Neural progenitor cell (in vitro differentiated cells): Measurements from ENCODE around the gene ITGA1. TPM values are rescaled to one million over a fixed set of nuclear protein-coding genes. Genes with fewer than 3 reads are reported as not detected.

ENCODE experiments used
- DNase-seq: peaks from one replicate; pipeline ENCODE4 v3.0.0-alpha.2; 2016; ENCODE audit warnings: low spot score
- H2AFZ ChIP-seq: fragments of 200-600 bp; sonication (generic); replicated peaks from 2 replicates; pipeline ENCODE4 v1.6.1; 2016; ENCODE audit warnings: antibody characterized with exemption
- H3F3A ChIP-seq: fragments of 200-600 bp; sonication (generic); 2 replicates; pipeline ENCODE4 v1.6.1; 2016; ENCODE audit warnings: antibody characterized with exemption, low read depth
- H3K27ac ChIP-seq: fragments of 200-600 bp; sonication (generic); 2 replicates; pipeline ENCODE4 v1.5.1; 2016; ENCODE audit warnings: mild to moderate bottlenecking
- H3K27me3 ChIP-seq: fragments of 200-600 bp; sonication (generic); 2 replicates; pipeline ENCODE4 v1.6.1; 2016; ENCODE audit warnings: mild to moderate bottlenecking, moderate library complexity
- H3K36me3 ChIP-seq: fragments of 200-600 bp; sonication (generic); 2 replicates; pipeline ENCODE4 v1.5.1; 2016
- H3K4me1 ChIP-seq: fragments of 200-600 bp; sonication (generic); 2 replicates; pipeline ENCODE4 v1.6.1; 2016; ENCODE audit warnings: mixed run types
- H3K4me2 ChIP-seq: fragments of 200-600 bp; sonication (generic); 2 replicates; pipeline ENCODE4 v1.6.1; 2016
- H3K4me3 ChIP-seq: fragments of 200-600 bp; sonication (generic); 2 replicates; pipeline ENCODE4 v1.5.1; 2016
- H3K79me2 ChIP-seq: fragments of 200-600 bp; sonication (generic); 2 replicates; pipeline ENCODE4 v1.6.1; 2016; ENCODE audit warnings: low read depth
- H3K9ac ChIP-seq: fragments of 200-600 bp; sonication (generic); 2 replicates; pipeline ENCODE4 v1.6.1; 2016
- H3K9me3 ChIP-seq: fragments of 200-600 bp; sonication (generic); 2 replicates; pipeline ENCODE4 v1.5.1; 2016; ENCODE audit warnings: low read depth
- H4K20me1 ChIP-seq: fragments of 200-600 bp; sonication (generic); 2 replicates; pipeline ENCODE4 v1.6.1; 2016; ENCODE audit warnings: low read depth
- H3K27ac Mint-ChIP-seq: 3 replicates; pipeline ENCODE4 v1.8.0; 2021; ENCODE audit warnings: mixed read lengths
- H3K27me3 Mint-ChIP-seq: 2 replicates; pipeline ENCODE4 v1.8.0; 2022; ENCODE audit warnings: low read depth, mild to moderate bottlenecking, inconsistent platforms, moderate library complexity, mixed read lengths; ENCODE audit not compliant: insufficient read depth
- H3K36me3 Mint-ChIP-seq: 3 replicates; pipeline ENCODE4 v1.8.0; 2021; ENCODE audit warnings: mixed read lengths
- H3K4me1 Mint-ChIP-seq: 3 replicates; pipeline ENCODE4 v1.8.0; 2021; ENCODE audit warnings: mixed read lengths
- H3K4me3 Mint-ChIP-seq: 3 replicates; pipeline ENCODE4 v1.8.0; 2021; ENCODE audit warnings: mild to moderate bottlenecking, moderate library complexity, mixed read lengths
- H3K9me3 Mint-ChIP-seq: 3 replicates; pipeline ENCODE4 v1.8.0; 2020; ENCODE audit warnings: mixed read lengths
- CTCF ChIP-seq: fragments of 200-600 bp; sonication (generic); IDR thresholded peaks from 2 replicates; pipeline ENCODE4 v1.5.1; 2017; ENCODE audit warnings: antibody characterized with exemption, mild to moderate bottlenecking
- EZH2 ChIP-seq: fragments of 200-600 bp; sonication (generic); IDR thresholded peaks from 2 replicates; pipeline ENCODE4 v1.6.1; 2017; ENCODE audit warnings: antibody characterized with exemption, mild to moderate bottlenecking, moderate library complexity
- EZH2phosphoT487 ChIP-seq: fragments of 200-600 bp; sonication (generic); IDR thresholded peaks from 2 replicates; pipeline ENCODE4 v1.6.1; 2017; ENCODE audit warnings: antibody characterized with exemption
- total RNA-seq: library from RNA; depleted of rRNA; stranded (reverse); fragments of >200 nt; gene quantifications from 2 replicates; pipeline ENCODE4 v1.2.3, GENCODE V29; 2015; ENCODE audit warnings: low replicate concordance

Gene ITGA1
- total RNA-seq, 1 donor from 2014 or later, result 2.2 TPM

- Histone ChIP-seq H3K4me2 (no peak overlapping the region), H3K9ac (no peak overlapping the region), H3K79me2 (no peaks in the 10 kb centered on the region), H3K4me3 (no peak overlapping the region), H3K9me3 (no peaks in the 10 kb centered on the region), H3F3A (no peaks in the 10 kb centered on the region), H3K4me1 (no peaks in the 10 kb centered on the region), H3K36me3 (no peaks in the 10 kb centered on the region), H2AFZ (peak overlapping the region; percentile 48), H3K27ac (no peak overlapping the region), H3K27me3 (no peaks in the 10 kb centered on the region), H4K20me1 (no peaks in the 10 kb centered on the region)
- Mint-ChIP-seq H3K27ac (no peak overlapping the region), H3K9me3 (no peaks in the 10 kb centered on the region), H3K4me1 (no peaks in the 10 kb centered on the region), H3K36me3 (no peaks in the 10 kb centered on the region), H3K4me3 (no peak overlapping the region), H3K27me3 (no peaks in the 10 kb centered on the region)
- no peak for DNase-seq
- no peak for TF ChIP-seq EZH2
- TF ChIP-seq EZH2phosphoT487, result no peak
- no peak for TF ChIP-seq CTCF
These were observed 33.7 kb upstream of the ITGA1 start for GRCh38 chr5:52754051-52754450.

GRCh38 chr5:52757527-52757926, 30.2 kb upstream of the ITGA1 start:
- no peak overlapping the region for H2AFZ ChIP-seq
- H3K4me3 Mint-ChIP-seq, result no peak overlapping the region

GRCh38 chr5:52758014-52758413, 29.7 kb upstream of the ITGA1 start:
- Histone ChIP-seq H3K79me2 (no peaks in the 10 kb centered on the region), H3K9me3 (no peaks in the 10 kb centered on the region), H3K9ac (no peak overlapping the region), H3K27ac (no peak overlapping the region), H3K4me1 (no peaks in the 10 kb centered on the region), H3K4me3 (no peak overlapping the region), H2AFZ (no peak overlapping the region), H4K20me1 (no peaks in the 10 kb centered on the region), H3K27me3 (no peaks in the 10 kb centered on the region), H3F3A (no peaks in the 10 kb centered on the region), H3K4me2 (no peak overlapping the region), H3K36me3 (no peaks in the 10 kb centered on the region)
- H3K36me3 Mint-ChIP-seq, result no peaks in the 10 kb centered on the region
- no peak overlapping the region for H3K4me3 Mint-ChIP-seq
- no peaks in the 10 kb centered on the region for H3K9me3 Mint-ChIP-seq
- no peak for DNase-seq
- H3K27ac Mint-ChIP-seq, result no peak overlapping the region
- no peaks in the 10 kb centered on the region for H3K27me3 Mint-ChIP-seq
- TF ChIP-seq EZH2phosphoT487, result no peak
- H3K4me1 Mint-ChIP-seq, result no peaks in the 10 kb centered on the region

More at GRCh38 chr5:52757527-52757926, 30.2 kb upstream of the ITGA1 start:
- Histone ChIP-seq H3K9me3 (no peaks in the 10 kb centered on the region), H4K20me1 (no peaks in the 10 kb centered on the region), H3K27me3 (no peaks in the 10 kb centered on the region), H3K27ac (no peak overlapping the region), H3K4me2 (no peak overlapping the region), H3K36me3 (no peaks in the 10 kb centered on the region), H3K79me2 (no peaks in the 10 kb centered on the region), H3F3A (no peaks in the 10 kb centered on the region), H3K9ac (no peak overlapping the region), H3K4me3 (no peak overlapping the region), H3K4me1 (no peaks in the 10 kb centered on the region)
- no peak for DNase-seq
- Mint-ChIP-seq H3K9me3 (no peaks in the 10 kb centered on the region), H3K27ac (no peak overlapping the region), H3K27me3 (no peaks in the 10 kb centered on the region), H3K4me1 (no peaks in the 10 kb centered on the region), H3K36me3 (no peaks in the 10 kb centered on the region)
- TF ChIP-seq EZH2, result no peak
- no peak for TF ChIP-seq EZH2phosphoT487

GRCh38 chr5:52759331-52759730, 28.4 kb upstream of the ITGA1 start:
- Histone ChIP-seq H4K20me1 (no peaks in the 10 kb centered on the region), H2AFZ (no peak overlapping the region), H3K9ac (no peak overlapping the region), H3K79me2 (no peaks in the 10 kb centered on the region), H3K27me3 (no peaks in the 10 kb centered on the region), H3K9me3 (no peaks in the 10 kb centered on the region), H3K4me3 (no peak overlapping the region), H3F3A (no peaks in the 10 kb centered on the region), H3K4me1 (no peaks in the 10 kb centered on the region), H3K4me2 (no peak overlapping the region), H3K36me3 (no peaks in the 10 kb centered on the region), H3K27ac (no peak overlapping the region)
- no peak for DNase-seq
- TF ChIP-seq CTCF (no peak), EZH2phosphoT487 (no peak), EZH2 (no peak)
- H3K27me3 Mint-ChIP-seq, result no peaks in the 10 kb centered on the region
- no peaks in the 10 kb centered on the region for H3K4me1 Mint-ChIP-seq
- no peak overlapping the region for H3K4me3 Mint-ChIP-seq
- no peaks in the 10 kb centered on the region for H3K9me3 Mint-ChIP-seq
- no peaks in the 10 kb centered on the region for H3K36me3 Mint-ChIP-seq
- no peak overlapping the region for H3K27ac Mint-ChIP-seq
